T47D (cell line): ENCODE measurements around the gene RAB24.
"Not testable (repeated sequence)": the region's sequence is repeated elsewhere in the genome, so short reads cannot be mapped to it uniquely, and the experiment has no call there.

Experiments used
- DNase-seq, 2 experiments: peaks; one replicate each; pipeline versions ENCODE4 v3.0.0 to v3.0.0-alpha.2; 2011 to 2012; ENCODE audit warnings: low read depth in 1 of 2, low spot score in 1 of 2
- JUND ChIP-seq: IDR thresholded peaks from 2 replicates; pipeline ENCODE4 v1.6.1; 2012; ENCODE audit warnings: low read depth
- in situ Hi-C: cut with HindIII; loops from 2 replicates; pipeline ENCODE4 v1.10.0; 2016; ENCODE audit warnings: low sequenced_read_pairs, low pct_unique_long_range_greater_than_20kb

The RAB24 gene

DNA sequence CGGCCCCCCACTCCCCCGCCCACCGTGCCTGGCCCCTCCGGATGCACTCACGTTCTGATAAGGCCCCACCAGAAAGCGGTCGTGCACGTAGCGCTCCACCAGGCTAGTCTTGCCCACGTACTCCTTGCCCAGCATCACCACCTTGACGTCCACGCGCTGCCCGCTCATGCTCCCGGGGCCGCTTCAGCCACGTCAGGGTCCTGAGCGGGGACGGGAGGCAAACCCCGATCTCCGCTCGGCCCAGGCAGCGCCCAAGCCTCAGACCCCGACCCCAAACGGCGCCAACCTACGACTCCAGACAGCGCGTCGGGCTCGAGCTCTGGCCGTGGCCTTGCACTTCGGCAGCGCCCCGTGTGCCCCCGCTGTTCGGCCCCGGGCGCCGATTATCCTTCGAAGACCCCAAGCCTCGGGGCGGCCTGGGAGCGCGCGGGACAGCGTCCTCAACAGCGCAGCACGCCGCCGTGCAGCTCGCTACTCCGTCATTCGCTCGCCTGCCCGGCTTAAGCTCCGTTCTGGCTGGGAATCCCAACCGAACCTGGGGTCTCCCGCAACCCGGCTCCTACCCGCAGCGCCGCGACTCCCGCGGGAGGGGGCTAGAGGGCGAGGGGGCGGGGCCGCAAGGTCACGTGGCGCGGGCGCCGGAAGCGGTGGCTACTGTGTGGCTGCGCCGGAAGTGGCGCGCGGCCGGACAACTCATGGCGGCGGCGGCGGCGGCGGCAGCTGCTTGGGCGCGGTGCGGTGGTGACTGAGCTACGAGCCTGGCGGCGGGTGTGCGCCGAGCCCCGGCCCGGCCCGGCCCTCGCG is at the start of gene RAB24, which contains the start of gene PRELID1:
Gene RAB24, minus strand, starts transcription at position 599 of the 804 bp plus-strand sequence. Its CDS starts 431 bp downstream, at position 168.
Gene PRELID1, plus strand, starts transcription at position 679 of the 804 bp plus-strand sequence. CDS start 187 bp downstream, outside the sequence.
- peak; percentile 73 to 86 for DNase-seq
- no peak for TF ChIP-seq JUND
- in situ Hi-C loops: no loop called here

DNA sequence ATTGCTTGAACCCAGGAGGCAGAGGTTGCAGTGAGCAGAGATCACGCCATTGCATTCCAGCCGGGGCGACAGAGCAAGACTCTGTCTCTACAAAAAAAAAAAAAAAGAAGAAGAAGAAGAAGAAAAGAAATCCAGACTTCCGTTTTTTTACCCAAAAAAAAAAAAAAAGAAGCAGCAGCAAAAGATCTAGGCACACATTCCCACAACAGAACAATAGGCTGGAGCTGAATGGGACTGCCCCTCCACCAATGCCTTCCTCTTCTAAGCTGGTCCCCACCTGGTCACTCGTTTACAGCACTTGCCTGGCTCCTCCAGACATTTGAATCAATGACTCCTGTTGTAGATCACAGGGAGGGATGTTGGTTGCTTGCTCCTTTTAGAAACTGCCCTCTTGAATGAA is 49.6 kb upstream of the RAB24 start:
- no peak for TF ChIP-seq JUND
- in situ Hi-C loops: no loop called here
- no peak for DNase-seq

DNA sequence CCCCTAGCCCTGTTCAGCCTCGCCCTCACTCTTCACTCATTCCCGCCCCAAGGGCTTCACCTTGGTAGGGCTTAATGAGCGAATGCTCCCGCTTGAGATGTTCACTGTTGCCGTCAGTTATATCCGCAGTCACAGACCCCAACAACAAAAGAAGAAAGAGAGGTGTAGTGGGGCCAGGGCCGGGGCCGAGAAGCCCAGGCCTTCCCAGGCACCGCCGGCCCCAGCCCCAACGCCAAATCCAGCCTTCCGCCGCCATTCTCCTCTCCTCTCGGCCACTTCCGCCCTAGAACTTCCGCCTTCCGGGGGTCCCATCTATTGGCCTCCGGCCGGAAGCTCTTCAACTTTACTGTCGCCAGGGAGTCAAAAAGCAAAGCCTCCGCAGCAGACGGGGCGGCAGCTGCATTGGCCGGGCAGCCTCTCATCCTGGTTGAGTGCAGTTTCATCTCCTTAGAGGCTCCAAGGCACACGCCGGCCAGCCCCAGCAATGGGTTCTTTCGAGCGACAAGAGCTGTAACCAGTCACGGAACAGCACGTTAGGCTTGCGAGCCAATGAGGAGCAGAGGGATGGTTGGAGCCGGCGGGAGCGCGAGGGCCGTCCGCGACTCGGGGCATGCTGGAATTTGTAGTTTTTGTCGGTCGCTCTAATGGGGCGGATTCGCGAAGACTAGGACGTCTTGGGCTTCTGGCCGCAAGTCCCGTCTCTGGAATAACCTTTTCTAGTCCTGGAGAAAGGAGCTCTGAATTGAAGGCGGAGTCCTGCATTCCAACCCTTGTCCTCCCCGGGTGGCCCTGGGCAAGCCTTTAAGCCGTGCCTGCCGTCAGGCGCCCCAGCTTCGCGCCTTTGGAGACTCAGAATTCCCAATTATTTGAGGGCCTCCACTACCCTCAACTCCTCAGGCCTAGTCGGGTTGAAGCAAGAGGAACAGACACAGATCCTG is 48.1 kb upstream of the RAB24 start, which contains the start of gene LMAN2:
Gene LMAN2, minus strand, starts transcription at position 277 of the 938 bp plus-strand sequence. Its CDS starts 21 bp downstream, at position 256.
- no peak for TF ChIP-seq JUND
- in situ Hi-C loops: no loop called here
- peak; percentile 92 to 98 for DNase-seq

DNA sequence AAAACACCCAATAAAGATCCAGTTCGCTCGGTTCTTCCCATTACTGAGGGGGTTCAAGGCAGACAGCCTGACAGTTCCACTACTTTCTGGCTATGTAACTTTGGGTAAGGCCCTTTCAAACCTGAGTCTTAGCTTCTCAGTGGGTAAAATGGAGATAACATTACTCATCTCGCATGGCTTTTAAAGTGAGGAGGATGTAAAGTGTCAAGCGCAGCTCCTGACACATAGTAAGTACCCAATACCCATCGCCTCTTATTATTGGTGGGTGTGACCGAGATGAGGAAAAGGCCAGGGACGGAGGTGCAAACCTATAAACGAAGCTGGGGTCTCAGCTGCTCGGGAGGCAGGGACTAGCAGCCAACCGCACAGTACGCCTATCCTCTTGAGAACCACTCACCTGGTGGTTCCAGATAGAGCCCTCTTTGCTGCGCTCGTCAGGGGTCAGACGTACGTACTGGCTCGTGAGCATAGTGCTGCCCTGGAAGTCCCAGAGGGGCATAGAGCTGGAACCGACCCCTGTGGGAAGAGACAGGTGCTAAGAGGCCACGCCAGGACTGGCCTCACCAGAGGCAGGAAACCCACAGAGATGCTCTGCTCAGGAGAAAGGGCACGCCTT is 47.4 kb upstream of the RAB24 start:
- TF ChIP-seq JUND: no peak
- in situ Hi-C loops: no loop called here
- DNase-seq: no peak

DNA sequence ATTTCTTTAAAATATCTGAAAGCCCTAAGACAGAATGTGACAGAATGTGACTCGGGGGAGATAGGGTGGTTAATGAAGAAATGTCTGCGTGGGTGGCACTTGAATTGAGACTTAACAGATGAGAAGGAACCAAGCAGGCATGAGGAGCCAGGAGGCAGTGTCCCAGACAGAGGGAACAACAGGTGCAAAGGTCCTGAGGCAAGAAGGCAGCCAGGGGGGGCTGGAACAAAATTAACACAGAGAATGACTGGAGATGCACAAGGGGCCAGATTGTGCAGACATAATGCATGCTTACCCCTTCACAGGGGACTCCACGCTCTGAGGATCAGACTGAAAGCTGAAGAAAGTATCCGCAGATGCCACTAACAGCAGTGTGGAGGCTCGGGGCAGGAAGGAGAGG is 46.2 kb upstream of the RAB24 start:
- no peak for TF ChIP-seq JUND
- no peak for DNase-seq

DNA sequence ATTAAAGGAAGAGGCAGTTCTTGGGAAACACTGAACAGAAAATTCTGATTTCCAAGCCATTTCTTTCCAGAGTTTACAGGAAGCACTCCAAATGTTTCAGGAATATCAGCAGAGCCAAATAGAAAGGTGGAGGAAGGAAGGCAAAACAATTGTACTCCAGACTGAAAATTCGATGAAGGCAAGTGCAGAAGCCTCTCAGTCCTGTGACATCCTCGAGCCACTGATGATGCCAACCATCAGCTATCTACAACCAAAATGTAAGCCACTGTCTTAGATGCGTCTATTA is 45.8 kb upstream of the RAB24 start:
- in situ Hi-C loops: no loop called here
- TF ChIP-seq JUND: no peak
- no peak for DNase-seq

More for the DNA sequence above, 46.2 kb upstream of the RAB24 start:
- in situ Hi-C loops: no loop called here

DNA sequence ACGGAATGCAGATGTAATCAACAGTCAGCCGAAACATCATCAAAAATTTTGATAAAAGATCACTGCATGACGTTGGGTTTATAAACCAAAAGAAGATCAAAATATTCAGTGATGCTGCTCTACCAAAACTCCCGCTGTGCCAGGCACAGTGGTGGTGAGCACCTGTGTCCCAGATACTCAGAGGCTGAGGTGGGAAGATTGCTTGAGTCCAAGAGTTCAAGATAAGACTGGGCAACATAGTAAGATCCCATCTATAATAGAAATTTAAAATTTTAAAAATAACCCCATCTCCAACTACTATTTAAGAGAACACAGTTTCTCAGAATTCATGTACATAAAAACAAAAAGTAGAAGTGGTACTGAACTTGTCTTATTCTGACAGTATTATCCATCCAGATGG is 44.2 kb upstream of the RAB24 start:
- in situ Hi-C loops: no loop called here
- no peak for DNase-seq
- TF ChIP-seq JUND: no peak

DNA sequence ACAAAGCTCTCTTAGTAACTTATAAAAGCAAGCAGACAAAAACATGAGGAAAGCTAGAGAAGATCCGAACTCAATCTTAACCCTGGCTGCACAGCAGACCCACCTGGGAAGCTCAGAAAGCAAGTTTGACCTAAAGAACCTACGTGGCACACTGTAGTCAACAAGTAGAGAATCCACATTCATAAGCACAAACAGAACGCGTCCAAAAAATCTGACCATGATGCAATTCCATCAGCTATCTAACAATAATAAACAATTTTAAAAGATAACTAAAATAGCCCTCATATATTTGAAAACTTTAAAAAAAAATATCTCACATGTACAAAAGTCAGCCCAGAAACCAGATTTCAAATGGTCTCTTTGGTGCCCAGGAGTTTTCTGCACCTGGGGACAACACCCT is 43.3 kb upstream of the RAB24 start:
- in situ Hi-C loops: no loop called here
- no peak for DNase-seq
- no peak for TF ChIP-seq JUND

DNA sequence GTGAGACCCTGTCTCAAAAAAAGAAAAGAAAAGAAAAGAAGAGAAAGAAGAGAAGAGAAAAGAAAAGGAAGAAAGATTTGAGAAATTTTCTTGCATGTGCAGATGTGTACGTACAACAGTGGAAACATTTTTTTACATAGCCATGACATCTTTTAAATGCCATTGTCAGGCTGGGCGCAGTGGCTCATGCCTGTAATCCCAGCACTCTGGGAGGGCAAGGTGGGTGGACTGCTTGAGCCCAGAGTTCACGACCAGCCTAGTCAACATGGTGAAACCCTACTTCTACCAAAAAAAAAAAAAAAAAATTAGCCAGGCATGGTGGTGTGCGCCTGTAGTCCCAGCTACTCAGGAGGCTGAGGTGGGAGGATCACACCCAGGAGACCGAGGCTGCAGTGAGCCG is 41.4 kb upstream of the RAB24 start:
- DNase-seq: no peak

DNA sequence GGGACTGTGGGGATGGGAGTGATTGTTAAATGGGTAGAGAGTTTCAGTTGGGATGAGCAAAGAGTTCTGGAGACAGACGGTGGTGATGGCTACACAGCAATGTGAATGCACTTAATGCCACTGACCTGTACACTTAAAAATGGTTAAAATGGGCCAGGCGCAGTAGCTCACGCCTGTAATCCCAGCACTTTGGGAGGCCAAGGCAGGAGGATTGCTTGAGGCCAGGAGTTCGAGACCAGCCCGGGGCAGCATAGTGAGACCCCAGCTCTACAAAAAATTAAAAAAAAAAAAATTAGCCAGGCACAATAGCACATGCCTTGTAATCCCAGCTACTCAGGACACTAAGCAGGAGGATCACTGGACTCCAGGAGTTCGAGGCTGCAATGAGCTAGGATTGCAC is 40.3 kb upstream of the RAB24 start:
- TF ChIP-seq JUND: no peak
- in situ Hi-C loops: no loop called here
- no peak for DNase-seq

More for the DNA sequence above, 41.4 kb upstream of the RAB24 start:
- TF ChIP-seq JUND: no peak
- in situ Hi-C loops: no loop called here

DNA sequence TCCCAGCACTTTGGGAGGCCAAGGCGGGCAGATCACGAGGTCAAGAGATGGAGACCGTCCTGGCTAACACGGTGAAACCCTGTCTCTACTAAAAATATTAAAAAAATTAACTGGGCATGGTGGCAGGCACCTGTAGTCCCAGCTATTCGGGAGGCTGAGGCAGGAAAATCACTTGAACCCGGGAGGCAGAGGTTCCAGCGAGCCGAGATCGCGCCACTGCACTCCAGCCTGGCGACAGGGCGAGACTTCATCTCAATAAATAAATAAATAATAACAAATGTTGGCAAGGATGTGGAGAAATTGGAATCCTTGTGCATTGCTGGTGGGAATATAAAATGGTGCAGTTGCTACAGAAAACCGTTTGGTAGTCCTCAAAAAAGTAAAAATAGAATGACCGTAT is 39.5 kb upstream of the RAB24 start:
- DNase-seq, in situ Hi-C loops: not testable (repeated sequence)

DNA sequence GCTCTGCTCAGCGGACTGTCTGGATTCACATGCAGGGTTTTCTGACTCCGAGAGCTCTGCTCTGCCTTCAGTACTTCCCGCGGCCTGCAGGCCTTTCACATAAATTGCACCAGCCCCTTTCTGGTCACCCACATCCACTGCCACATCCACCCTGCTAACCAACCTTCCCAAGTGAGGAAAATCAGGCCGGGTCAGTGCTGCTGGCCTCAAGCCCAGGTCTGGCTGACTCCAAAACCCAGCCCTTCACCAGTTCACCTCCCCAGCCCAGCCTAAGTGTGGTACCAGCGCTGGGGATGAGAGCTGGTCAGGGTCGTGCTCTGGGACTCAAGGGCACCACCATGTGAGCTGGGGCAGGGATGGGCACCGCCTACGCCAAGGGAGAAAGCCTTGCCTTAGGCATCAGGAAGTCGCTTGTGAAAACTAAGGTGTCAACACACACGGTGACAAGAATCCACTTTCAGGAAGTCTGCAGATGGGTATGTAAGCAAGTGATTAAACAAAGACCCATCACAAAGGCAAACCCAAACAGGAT is 35.7 kb upstream of the RAB24 start:
- TF ChIP-seq JUND: no peak
- in situ Hi-C loops: no loop called here
- peak in 1 of 2 experiments; percentile 89 for DNase-seq
